Peyer's patch (tissue), 4 donors: Measurements from ENCODE around the gene JPH4. TPM values are rescaled to one million over a fixed set of nuclear protein-coding genes. Genes with fewer than 3 reads are reported as not detected.
A peak's percentile ranks its signal among the peaks of the same experiment; 100 is the strongest.

Experiments
- DNase-seq, 3 donors: peaks; one replicate each; pipeline ENCODE4 v3.0.0-alpha.2; 2017 to 2019
- H3K27ac ChIP-seq, 4 donors: fragments of 200-600 bp; sonication (generic); one replicate each; pipeline ENCODE4 v1.5.1; 2016 to 2019
- H3K27me3 ChIP-seq, 2 donors: fragments of 200-600 bp; sonication (generic); one replicate each; pipeline ENCODE4 v1.5.1; 2019
- H3K36me3 ChIP-seq, 3 donors: fragments of 200-600 bp; sonication (generic); one replicate each; pipeline ENCODE4 v1.5.1; 2016 to 2019
- H3K4me1 ChIP-seq, 4 donors: fragments of 200-600 bp; sonication (generic); one replicate each; pipeline ENCODE4 v1.5.1; 2016 to 2019
- H3K4me3 ChIP-seq, 4 donors: fragments of 200-600 bp; sonication (generic); 1 replicate in 3 of 4; 2 replicates in 1 of 4; pipeline ENCODE4 v1.5.1; 2016 to 2019; ENCODE audit warnings: mild to moderate bottlenecking in 1 of 4
- H3K9me3 ChIP-seq, 4 donors: fragments of 200-600 bp; sonication (generic); one replicate each; pipeline ENCODE4 v1.5.1; 2016 to 2019; ENCODE audit warnings: mild to moderate bottlenecking in 1 of 4
- POLR2A ChIP-seq, 2 donors: fragments of 450-650 bp; IDR thresholded peaks; one replicate each; pipeline ENCODE4 v1.5.1; 2017; ENCODE audit warnings: antibody characterized with exemption in 2 of 2, mild to moderate bottlenecking in 2 of 2, moderate library complexity in 2 of 2
- total RNA-seq, 4 donors: library from RNA; depleted of rRNA; stranded (reverse); fragments of >200 nt; gene quantifications; one replicate each; pipeline ENCODE4 v1.1.0, GENCODE V29; 2016
- TF ChIP-seq, protein P1 (sequence below), 6 experiments: fragments of 450-650 bp in 4 of 6; fragments of 200-600 bp in 2 of 6; sonication (generic) in 1 of 6; IDR thresholded peaks; one replicate each; pipeline ENCODE4 v1.5.1; 2017 to 2019; ENCODE audit warnings: antibody characterized with exemption in 6 of 6, mild to moderate bottlenecking in 3 of 6, moderate library complexity in 1 of 6

The JPH4 gene
- total RNA-seq, 4 donors from 2014 or later = 0.85 to 8.3 (median 1.5) TPM; not detected in 1

DNA sequence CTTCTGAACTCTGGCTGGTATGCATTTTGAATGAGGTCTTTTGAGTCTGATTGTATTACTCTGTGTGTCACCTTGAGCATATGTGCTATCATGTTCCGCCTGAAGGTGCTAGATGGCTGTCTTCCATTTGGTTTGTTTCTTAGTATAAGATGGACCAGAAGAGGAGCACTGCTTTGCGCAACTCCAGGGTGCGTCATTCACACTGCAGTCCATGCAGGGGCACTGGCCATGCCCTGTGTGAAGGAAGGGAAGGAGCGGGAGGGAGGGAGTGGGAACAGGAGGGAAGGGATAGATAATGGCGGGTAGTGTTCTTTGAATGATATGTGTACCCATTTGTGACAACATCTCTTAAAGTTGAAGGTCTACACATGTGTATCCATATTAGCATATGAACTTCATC lies 35.2 kb downstream of the JPH4 start:
- Histone ChIP-seq H3K9me3 (no peaks in the 10 kb centered on the region), H3K27me3 (no peaks in the 10 kb centered on the region), H3K27ac (no peak overlapping the region), H3K4me1 (no peaks in the 10 kb centered on the region), H3K36me3 (no peaks in the 10 kb centered on the region), H3K4me3 (no peak overlapping the region)
- TF ChIP-seq, protein P1, sequence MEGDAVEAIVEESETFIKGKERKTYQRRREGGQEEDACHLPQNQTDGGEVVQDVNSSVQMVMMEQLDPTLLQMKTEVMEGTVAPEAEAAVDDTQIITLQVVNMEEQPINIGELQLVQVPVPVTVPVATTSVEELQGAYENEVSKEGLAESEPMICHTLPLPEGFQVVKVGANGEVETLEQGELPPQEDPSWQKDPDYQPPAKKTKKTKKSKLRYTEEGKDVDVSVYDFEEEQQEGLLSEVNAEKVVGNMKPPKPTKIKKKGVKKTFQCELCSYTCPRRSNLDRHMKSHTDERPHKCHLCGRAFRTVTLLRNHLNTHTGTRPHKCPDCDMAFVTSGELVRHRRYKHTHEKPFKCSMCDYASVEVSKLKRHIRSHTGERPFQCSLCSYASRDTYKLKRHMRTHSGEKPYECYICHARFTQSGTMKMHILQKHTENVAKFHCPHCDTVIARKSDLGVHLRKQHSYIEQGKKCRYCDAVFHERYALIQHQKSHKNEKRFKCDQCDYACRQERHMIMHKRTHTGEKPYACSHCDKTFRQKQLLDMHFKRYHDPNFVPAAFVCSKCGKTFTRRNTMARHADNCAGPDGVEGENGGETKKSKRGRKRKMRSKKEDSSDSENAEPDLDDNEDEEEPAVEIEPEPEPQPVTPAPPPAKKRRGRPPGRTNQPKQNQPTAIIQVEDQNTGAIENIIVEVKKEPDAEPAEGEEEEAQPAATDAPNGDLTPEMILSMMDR (IDR thresholded peaks at IDR 0.05) = no peak
- no peak for TF ChIP-seq POLR2A (IDR thresholded peaks at IDR 0.05)
- no peak for DNase-seq

DNA sequence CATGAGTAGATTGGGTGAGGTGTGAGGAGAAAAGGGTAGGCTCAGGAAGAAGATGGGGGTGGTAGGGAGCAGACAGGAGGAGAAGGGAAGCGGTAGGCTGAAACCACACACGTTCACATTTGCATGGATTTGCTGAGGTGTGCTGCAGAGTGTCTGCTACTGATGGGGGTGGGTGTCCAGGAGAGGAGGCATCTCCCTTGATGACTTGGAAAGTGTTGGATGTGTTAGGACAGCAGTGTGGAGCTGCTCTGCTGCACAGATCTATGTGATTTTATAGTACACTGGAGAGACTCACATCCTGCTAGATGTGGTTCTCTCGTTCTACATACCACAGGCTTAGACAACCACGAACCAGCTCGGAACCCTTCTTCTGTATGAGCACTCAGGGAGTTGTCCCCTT lies 36.3 kb downstream of the JPH4 start:
- DNase-seq = no peak
- Histone ChIP-seq H3K27ac (no peak overlapping the region), H3K4me3 (no peak overlapping the region), H3K9me3 (no peaks in the 10 kb centered on the region), H3K36me3 (no peaks in the 10 kb centered on the region), H3K4me1 (no peaks in the 10 kb centered on the region), H3K27me3 (no peaks in the 10 kb centered on the region)
- TF ChIP-seq POLR2A (IDR thresholded peaks at IDR 0.05) = no peak
- TF ChIP-seq, protein P1 (IDR thresholded peaks at IDR 0.05) = no peak

DNA sequence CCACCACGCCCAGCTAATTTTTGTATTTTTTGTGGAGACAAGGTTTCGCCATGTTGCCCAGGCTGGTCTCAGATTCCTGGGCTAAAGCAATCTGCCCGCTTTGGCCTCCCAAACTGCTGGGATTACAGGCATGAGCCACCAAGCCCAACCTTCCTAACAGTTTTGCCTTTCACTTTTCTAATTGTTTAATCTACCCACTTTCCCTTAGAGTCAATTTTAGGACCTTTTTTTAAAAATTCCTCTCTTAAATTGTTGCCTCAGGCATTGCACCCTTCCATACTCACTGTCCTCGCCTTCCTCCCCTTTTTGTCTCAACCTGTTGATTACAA lies 38.5 kb downstream of the JPH4 start:
- Histone ChIP-seq H3K36me3 (no peaks in the 10 kb centered on the region), H3K4me3 (no peak overlapping the region), H3K4me1 (no peaks in the 10 kb centered on the region), H3K27ac (no peak overlapping the region), H3K9me3 (no peaks in the 10 kb centered on the region), H3K27me3 (no peaks in the 10 kb centered on the region)
- DNase-seq = no peak
- TF ChIP-seq POLR2A (IDR thresholded peaks at IDR 0.05) = no peak
- TF ChIP-seq, protein P1 (IDR thresholded peaks at IDR 0.05) = no peak

DNA sequence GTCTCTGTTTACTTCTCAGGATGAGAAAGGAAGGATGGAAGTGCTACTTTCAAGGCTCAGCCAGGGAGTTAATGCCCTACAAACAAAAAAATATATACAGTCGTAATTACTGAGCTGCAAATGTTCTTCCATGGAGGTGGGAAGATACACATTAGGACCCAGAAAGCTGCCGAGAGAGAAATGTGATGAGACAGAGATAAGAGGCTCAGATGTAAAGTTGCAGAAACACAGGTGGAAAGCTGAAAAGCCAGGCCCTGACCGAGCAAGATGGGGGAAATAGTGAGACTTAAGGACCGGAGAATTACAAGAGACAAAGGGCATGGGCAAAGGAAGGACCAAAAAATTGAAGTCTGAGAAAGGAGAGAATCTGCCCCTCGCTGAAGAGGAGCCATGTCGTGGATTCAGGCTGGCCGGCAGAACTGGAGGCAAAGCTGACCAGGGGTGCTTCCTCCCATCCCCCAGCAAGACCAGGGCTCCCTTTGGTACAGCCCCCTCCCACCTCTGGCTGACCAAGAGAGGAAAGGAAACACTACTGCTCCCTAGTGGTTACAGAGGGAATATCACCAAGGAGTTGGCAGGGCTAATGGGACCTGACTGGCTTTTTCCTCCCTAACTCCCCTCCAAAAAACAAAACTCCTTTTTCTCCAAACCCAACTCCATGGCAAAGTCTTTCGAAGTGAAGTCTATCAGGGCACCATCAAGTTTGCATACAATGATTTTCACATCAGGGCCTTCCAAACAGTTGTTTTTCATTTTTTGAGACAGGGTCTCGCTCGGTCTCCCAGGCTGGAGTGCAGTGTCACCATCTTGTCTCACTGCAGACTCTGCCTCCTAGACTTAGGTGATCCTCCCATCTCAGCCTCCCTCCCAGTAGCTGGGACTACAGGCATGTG lies 39.1 kb downstream of the JPH4 start:
- Histone ChIP-seq H3K4me1 (no peaks in the 10 kb centered on the region), H3K27ac (no peak overlapping the region), H3K4me3 (no peak overlapping the region), H3K36me3 (no peaks in the 10 kb centered on the region), H3K27me3 (no peaks in the 10 kb centered on the region), H3K9me3 (no peaks in the 10 kb centered on the region)
- DNase-seq = no peak
- no peak for TF ChIP-seq POLR2A (IDR thresholded peaks at IDR 0.05)
- TF ChIP-seq, protein P1 (IDR thresholded peaks at IDR 0.05) = peak; percentile 57 to 74 (median 66)

DNA sequence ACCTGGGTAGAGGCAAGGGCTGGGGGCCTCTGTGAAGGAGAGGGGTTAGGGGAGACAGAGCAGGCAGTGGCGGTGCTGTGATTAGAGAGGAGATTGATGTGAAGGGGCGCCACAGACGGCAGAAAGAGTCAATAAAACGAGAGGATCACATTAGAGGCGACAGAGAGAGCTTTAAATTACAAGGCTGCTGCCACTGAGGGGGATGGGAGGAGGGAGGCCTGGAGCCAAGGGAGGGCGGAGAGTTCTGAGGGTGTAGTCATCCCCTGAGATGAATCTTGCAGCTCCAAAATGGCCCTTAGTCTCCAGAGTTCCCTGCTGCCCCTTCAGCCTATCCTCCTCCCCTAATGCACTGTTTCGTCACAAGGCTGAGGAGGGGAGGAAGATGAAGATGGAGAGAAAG lies 39.8 kb downstream of the JPH4 start:
- Histone ChIP-seq H3K27ac (no peak overlapping the region), H3K4me3 (no peak overlapping the region), H3K27me3 (no peaks in the 10 kb centered on the region), H3K9me3 (no peaks in the 10 kb centered on the region), H3K4me1 (no peaks in the 10 kb centered on the region), H3K36me3 (no peaks in the 10 kb centered on the region)
- no peak for TF ChIP-seq POLR2A (IDR thresholded peaks at IDR 0.05)
- TF ChIP-seq, protein P1 (IDR thresholded peaks at IDR 0.05) = no peak
- DNase-seq = no peak
